Measurements from ENCODE around the gene C4orf51. TPM values are rescaled to one million over a fixed set of nuclear protein-coding genes. Genes with fewer than 3 reads are reported as not detected.

The C4orf51 gene
- total RNA-seq, 1 experiment from 2014 or later: not detected

GRCh38 chr4:145731028-145731427 lies 51.1 kb downstream of the C4orf51 start:
- no peak for TF ChIP-seq EZH2 (IDR thresholded peaks at IDR 0.05; ENCODE audit: borderline replicate concordance, low read depth, low read length, poor library complexity, severe bottlenecking)
- TF ChIP-seq CTCF (conservative IDR thresholded peaks at IDR 0.05; ENCODE audit: low read depth, low read length): no peak
- CTCF ChIA-PET: no interaction called here

GRCh38 chr4:145732001-145732815 lies 52.3 kb downstream of the C4orf51 start:
- no TSS peak for BruUV-seq (replicated peaks)
- H3K4me3 ChIP-seq (ENCODE audit: low read depth, low read length, poor library complexity, severe bottlenecking): peak overlapping the region; percentile 57
- peak overlapping the region; percentile 76 for H3K27ac ChIP-seq (ENCODE audit: low read depth, low read length, poor library complexity, severe bottlenecking)
- H3K4me1 ChIP-seq (ENCODE audit: insufficient read depth, low read length, poor library complexity, severe bottlenecking): peaks cover 8% of the 10 kb centered on the region
- H3K9me3 ChIP-seq (ENCODE audit: low read depth, low read length, poor library complexity, severe bottlenecking): no peaks in the 10 kb centered on the region
- intact Hi-C loops (cut with micrococcal nuclease; ENCODE audit: unreplicated experiment): loop anchor here (5.0 kb wide), 1 partner anchor 205 kb away; the partner anchor contains the start of gene ZNF827
- TF ChIP-seq CTCF (conservative IDR thresholded peaks at IDR 0.05; ENCODE audit: low read depth, low read length) (no peak), EZH2 (IDR thresholded peaks at IDR 0.05; ENCODE audit: borderline replicate concordance, low read depth, low read length, poor library complexity, severe bottlenecking) (no peak)
- no peaks in the 10 kb centered on the region for H3K36me3 ChIP-seq (ENCODE audit: insufficient read depth, low read length, poor library complexity, severe bottlenecking)
- no peaks in the 10 kb centered on the region for H3K27me3 ChIP-seq (replicated peaks; ENCODE audit: insufficient read depth, low read depth, low read length, poor library complexity)
- CTCF ChIA-PET: no interaction called here
- DNase-seq (ENCODE audit: low spot score): no peak
- POLR2A ChIA-PET (ENCODE audit: low non-redundant PET): no interaction called here

More at GRCh38 chr4:145731028-145731427, 51.1 kb downstream of the C4orf51 start:
- POLR2A ChIA-PET (ENCODE audit: low non-redundant PET): no interaction called here
- no TSS peak for BruUV-seq (replicated peaks)
- Histone ChIP-seq H3K27me3 (replicated peaks; ENCODE audit: insufficient read depth, low read depth, low read length, poor library complexity) (no peaks in the 10 kb centered on the region), H3K27ac (ENCODE audit: low read depth, low read length, poor library complexity, severe bottlenecking) (no peak overlapping the region), H3K9me3 (ENCODE audit: low read depth, low read length, poor library complexity, severe bottlenecking) (no peaks in the 10 kb centered on the region), H3K4me1 (ENCODE audit: insufficient read depth, low read length, poor library complexity, severe bottlenecking) (peaks cover 8% of the 10 kb centered on the region), H3K4me3 (ENCODE audit: low read depth, low read length, poor library complexity, severe bottlenecking) (no peak overlapping the region), H3K36me3 (ENCODE audit: insufficient read depth, low read length, poor library complexity, severe bottlenecking) (no peaks in the 10 kb centered on the region)
- peak; percentile 63 for DNase-seq (ENCODE audit: low spot score)
- intact Hi-C loops (cut with micrococcal nuclease; ENCODE audit: unreplicated experiment): loop anchor here (5.0 kb wide), 1 partner anchor 206 kb away; the partner anchor contains the start of gene ZNF827

- ChIA-PET CTCF (no interaction called here), POLR2A (ENCODE audit: low non-redundant PET) (no interaction called here)
- no peaks in the 10 kb centered on the region for H3K27me3 ChIP-seq (replicated peaks; ENCODE audit: insufficient read depth, low read depth, low read length, poor library complexity)
- no peak for TF ChIP-seq CTCF (conservative IDR thresholded peaks at IDR 0.05; ENCODE audit: low read depth, low read length)
- TF ChIP-seq EZH2 (IDR thresholded peaks at IDR 0.05; ENCODE audit: borderline replicate concordance, low read depth, low read length, poor library complexity, severe bottlenecking): no peak
- H3K4me3 ChIP-seq (ENCODE audit: low read depth, low read length, poor library complexity, severe bottlenecking): peak overlapping the region; percentile 57
- H3K27ac ChIP-seq (ENCODE audit: low read depth, low read length, poor library complexity, severe bottlenecking): peak overlapping the region; percentile 81
- no peaks in the 10 kb centered on the region for H3K9me3 ChIP-seq (ENCODE audit: low read depth, low read length, poor library complexity, severe bottlenecking)
- no TSS peak for BruUV-seq (replicated peaks)
- DNase-seq (ENCODE audit: low spot score): peak; percentile 96
- intact Hi-C loops (cut with micrococcal nuclease; ENCODE audit: unreplicated experiment): loop anchor here (5.0 kb wide), 1 partner anchor 204 kb away; the partner anchor contains the start of gene ZNF827
- H3K4me1 ChIP-seq (ENCODE audit: insufficient read depth, low read length, poor library complexity, severe bottlenecking): peaks cover 8% of the 10 kb centered on the region
- H3K36me3 ChIP-seq (ENCODE audit: insufficient read depth, low read length, poor library complexity, severe bottlenecking): no peaks in the 10 kb centered on the region
Measured at GRCh38 chr4:145732895-145733880, 53.2 kb downstream of the C4orf51 start.
